ENCODE measurements around the gene FRMD4A.

FRMD4A gene

GRCh38 chr10:13812804-13813203 lies 517.9 kb downstream of the FRMD4A start:
- TF ChIP-seq CTCF (conservative IDR thresholded peaks at IDR 0.05; ENCODE audit: control insufficient read depth, insufficient read depth, low read depth, low read length), result no peak
- no peak for DNase-seq (ENCODE audit: low read depth)
- no peak overlapping the region for H3K4me3 ChIP-seq (ENCODE audit: control insufficient read depth, low read depth, low read length)

- DNase-seq (ENCODE audit: low read depth), result no peak
- no peak for TF ChIP-seq CTCF (conservative IDR thresholded peaks at IDR 0.05; ENCODE audit: control insufficient read depth, insufficient read depth, low read depth, low read length)
- no peak overlapping the region for H3K4me3 ChIP-seq (ENCODE audit: control insufficient read depth, low read depth, low read length)
These were observed 520.2 kb downstream of the FRMD4A start for GRCh38 chr10:13810568-13810967.

GRCh38 chr10:13809427-13809826 lies 521.3 kb downstream of the FRMD4A start:
- no peak overlapping the region for H3K4me3 ChIP-seq (ENCODE audit: control insufficient read depth, low read depth, low read length)
- DNase-seq (ENCODE audit: low read depth), result no peak
- TF ChIP-seq CTCF (conservative IDR thresholded peaks at IDR 0.05; ENCODE audit: control insufficient read depth, insufficient read depth, low read depth, low read length), result no peak

GRCh38 chr10:13808556-13809391 lies 522.0 kb downstream of the FRMD4A start:
- TF ChIP-seq CTCF (conservative IDR thresholded peaks at IDR 0.05; ENCODE audit: control insufficient read depth, insufficient read depth, low read depth, low read length), result no peak
- DNase-seq (ENCODE audit: low read depth), result no peak
- no peak overlapping the region for H3K4me3 ChIP-seq (ENCODE audit: control insufficient read depth, low read depth, low read length)

GRCh38 chr10:13806419-13806818 lies 524.3 kb downstream of the FRMD4A start:
- DNase-seq (ENCODE audit: low read depth), result no peak
- no peak for TF ChIP-seq CTCF (conservative IDR thresholded peaks at IDR 0.05; ENCODE audit: control insufficient read depth, insufficient read depth, low read depth, low read length)

GRCh38 chr10:13803566-13804554 lies 526.9 kb downstream of the FRMD4A start:
- no peak for TF ChIP-seq CTCF (conservative IDR thresholded peaks at IDR 0.05; ENCODE audit: control insufficient read depth, insufficient read depth, low read depth, low read length)
- no peak for DNase-seq (ENCODE audit: low read depth)
- no peak overlapping the region for H3K4me3 ChIP-seq (ENCODE audit: control insufficient read depth, low read depth, low read length)

More at GRCh38 chr10:13806419-13806818, 524.3 kb downstream of the FRMD4A start:
- no peak overlapping the region for H3K4me3 ChIP-seq (ENCODE audit: control insufficient read depth, low read depth, low read length)
